ENCODE measurements around the gene CD200. TPM values are rescaled to one million over a fixed set of nuclear protein-coding genes. Genes with fewer than 3 reads are reported as not detected.

CD200 gene
- total and polyA plus RNA-seq, 9 of the 15 experiments (the other 6 are each of a cell fraction or from before 2014, with no cell fraction given): 0.13 TPM; not detected in 8

- no peak overlapping the region for H2AFZ ChIP-seq (ENCODE audit: low read depth, low read length)
- no peaks in the 10 kb centered on the region for H3K79me2 ChIP-seq (ENCODE audit: control insufficient read depth, insufficient read depth, low read length)
- no peaks in the 10 kb centered on the region for H3K27me3 ChIP-seq (ENCODE audit: control insufficient read depth in 2 of 2, insufficient read depth in 2 of 2, low read length in 2 of 2)
- WGBS (ENCODE audit: insufficient coverage, low coverage, missing lambda C conversion rate): 5% methylated on average over 4 of the region's 4 CpGs
- no peaks in the 10 kb centered on the region for H3K9me1 ChIP-seq (ENCODE audit: control insufficient read depth, insufficient read depth, low read length)
- no peak overlapping the region for H3K27ac ChIP-seq (ENCODE audit: extremely low read depth, low read depth, low read length)
- ChIA-PET POLR2A (interaction anchor here (1.3 kb wide), 1 partner anchor 15 kb away, joined by 3 read pairs; no protein-coding TSS in a partner anchor), CTCF (ENCODE audit: low intra/inter-chr PET ratio) (no interaction called here)
- DNase-seq (ENCODE audit: extremely low read depth in 1 of 4, low spot score in 3 of 4) (no peak), FAIRE-seq (no peak), ATAC-seq (no peak)
- no peak overlapping the region for H3K4me2 ChIP-seq (ENCODE audit: insufficient read depth, low read length)
- no TSS peak for BruUV-seq (replicated peaks)
- H3K4me3 ChIP-seq: no peak overlapping the region
- no peak overlapping the region for H3K9ac ChIP-seq (ENCODE audit: insufficient read depth in 1 of 2, low read depth in 2 of 2, low read length in 2 of 2)
- H3K4me1 ChIP-seq (replicated peaks in 1 of 2; ENCODE audit: control insufficient read depth in 2 of 2, insufficient read depth in 2 of 2, low read length in 2 of 2): no peaks in the 10 kb centered on the region; a peak in 2 of 5 replicates
- intact Hi-C loops (cut with micrococcal nuclease): no loop called here
- in situ Hi-C loops (cut with MboI): no loop called here
- no peaks in the 10 kb centered on the region for H3K9me3 ChIP-seq (replicated peaks; ENCODE audit: control insufficient read depth, insufficient read depth, low read depth, low read length)
- H3K36me3 ChIP-seq (ENCODE audit: control insufficient read depth, insufficient read depth, low read length): no peaks in the 10 kb centered on the region
- H4K20me1 ChIP-seq (replicated peaks; ENCODE audit: control insufficient read depth, insufficient read depth, low read length): no peaks in the 10 kb centered on the region
- TF ChIP-seq ATF3 (IDR thresholded peaks at IDR 0.05): no peak
- TF ChIP-seq ATF3 (CRISPR knock-in tag; conservative IDR thresholded peaks at IDR 0.05): no peak
- no peak for TF ChIP-seq ZNF224 (CRISPR knock-in tag; IDR thresholded peaks at IDR 0.05)
- TF ChIP-seq DACH1 (IDR thresholded peaks at IDR 0.05; ENCODE audit: partially characterized antibody): no peak
- TF ChIP-seq TAL1 (IDR thresholded peaks at IDR 0.05): no peak
- TF ChIP-seq CAMTA2 (CRISPR knock-in tag; conservative IDR thresholded peaks at IDR 0.05): no peak
- no peak for TF ChIP-seq CEBPG (CRISPR knock-in tag; IDR thresholded peaks at IDR 0.05)
- TF ChIP-seq CEBPG (tag; conservative IDR thresholded peaks at IDR 0.05 in 1 of 2, IDR thresholded peaks at IDR 0.05 in 1 of 2): no peak
- TF ChIP-seq ZNF407 (IDR thresholded peaks at IDR 0.05; ENCODE audit: low read depth): no peak
- no peak for TF ChIP-seq MTA2 (IDR thresholded peaks at IDR 0.05; ENCODE audit: low read depth)
- TF ChIP-seq ZC3H4 (CRISPR knock-in tag; IDR thresholded peaks at IDR 0.05; ENCODE audit: borderline replicate concordance): no peak
- TF ChIP-seq SMARCC2 (IDR thresholded peaks at IDR 0.05; ENCODE audit: low read depth): no peak
- TF ChIP-seq GTF2B (IDR thresholded peaks at IDR 0.05; ENCODE audit: extremely low read depth, insufficient read length): no peak
- TF ChIP-seq MYNN (IDR thresholded peaks at IDR 0.05): no peak
- no peak for TF ChIP-seq MYNN (CRISPR knock-in tag; IDR thresholded peaks at IDR 0.05)
Observed at GRCh38 chr3:112289011-112289410, 43.9 kb upstream of the CD200 start.

Data from K562 (cell line).